Activated naive CD4-positive, alpha-beta T cell treated with Interleukin-2 at 50 U/mL for 16 hours (primary cell): Measurements from ENCODE around the gene OPCML.

ENCODE experiments used
- DNase-seq: peaks from one replicate; pipeline ENCODE4 v3.0.0-alpha.2; 2020

Gene OPCML

DNA sequence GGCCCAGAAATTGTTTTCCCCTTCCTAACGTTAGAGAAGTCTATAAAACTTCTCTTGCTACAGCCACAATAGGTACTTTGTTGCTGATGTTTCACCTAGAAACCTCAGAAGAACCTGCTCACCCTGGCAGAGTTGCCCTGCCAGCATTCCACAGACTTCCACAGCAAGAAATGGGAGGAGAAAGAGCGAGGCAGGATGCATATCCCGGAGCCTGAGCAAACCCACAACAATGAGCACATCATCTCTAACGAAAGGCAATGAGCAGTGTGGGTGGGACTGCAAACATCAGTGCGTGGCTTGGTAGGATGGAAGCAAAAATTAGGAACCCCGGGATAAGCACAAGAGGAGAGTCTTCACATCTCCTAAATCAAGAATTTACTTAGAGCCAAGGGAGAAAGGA is 892.3 kb downstream of the OPCML start:
- DNase-seq: no peak

DNA sequence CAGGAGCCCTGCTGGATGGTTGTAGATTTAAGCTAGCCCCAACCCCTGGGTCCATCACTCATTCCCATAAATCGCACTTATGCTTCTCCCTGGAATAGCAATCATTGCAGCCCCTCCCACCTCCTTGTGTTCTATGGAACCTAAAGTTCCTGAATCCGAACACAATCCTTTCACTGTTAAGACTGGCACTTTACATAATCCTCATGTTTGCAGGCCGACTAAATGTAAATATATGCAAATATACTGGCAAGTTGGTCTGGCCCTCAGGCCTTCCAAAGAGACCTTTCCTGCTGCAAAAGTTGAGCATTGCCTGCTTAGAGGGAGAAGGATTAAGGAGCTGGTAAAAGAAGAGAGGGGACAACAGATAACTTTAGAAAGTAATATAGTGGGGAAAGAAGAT is 892.9 kb downstream of the OPCML start:
- no peak for DNase-seq

DNA sequence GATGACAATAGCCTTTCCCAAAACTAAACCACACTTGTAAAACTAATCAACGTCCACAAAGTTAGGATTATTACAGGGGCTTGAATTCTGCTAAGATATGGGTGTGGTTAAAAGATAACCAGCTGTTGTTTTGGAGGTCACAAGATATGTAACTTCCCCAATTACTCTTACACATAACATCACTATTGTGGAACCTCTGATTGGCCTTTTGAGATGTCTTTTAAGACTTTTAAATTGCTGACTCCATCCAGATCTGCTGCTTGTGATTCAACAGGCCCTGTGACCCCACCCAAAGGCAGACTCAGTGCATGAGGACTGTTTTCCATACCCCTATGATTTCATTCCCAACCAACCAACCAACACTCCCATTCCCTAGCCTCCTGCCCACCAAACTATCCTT is 893.9 kb downstream of the OPCML start:
- DNase-seq: no peak

DNA sequence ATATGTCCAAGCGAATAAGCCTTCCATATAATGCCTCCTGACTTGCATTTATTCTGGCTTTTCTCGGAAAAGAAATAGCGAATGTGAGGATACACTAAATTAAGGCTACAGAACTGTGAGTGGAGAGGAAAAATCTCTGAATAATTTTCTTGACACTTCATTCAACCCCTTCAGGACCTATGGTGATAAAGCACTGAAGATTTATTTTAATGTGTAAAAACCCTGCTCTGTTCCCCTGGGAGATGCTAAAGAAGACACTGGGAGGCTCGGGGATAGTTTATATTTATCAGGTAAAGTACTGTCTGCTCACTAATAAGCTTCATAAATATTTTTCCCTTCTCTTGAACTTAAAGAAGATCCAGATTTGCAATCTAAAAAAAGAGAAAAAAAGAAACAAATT is 895.8 kb downstream of the OPCML start:
- no peak for DNase-seq

DNA sequence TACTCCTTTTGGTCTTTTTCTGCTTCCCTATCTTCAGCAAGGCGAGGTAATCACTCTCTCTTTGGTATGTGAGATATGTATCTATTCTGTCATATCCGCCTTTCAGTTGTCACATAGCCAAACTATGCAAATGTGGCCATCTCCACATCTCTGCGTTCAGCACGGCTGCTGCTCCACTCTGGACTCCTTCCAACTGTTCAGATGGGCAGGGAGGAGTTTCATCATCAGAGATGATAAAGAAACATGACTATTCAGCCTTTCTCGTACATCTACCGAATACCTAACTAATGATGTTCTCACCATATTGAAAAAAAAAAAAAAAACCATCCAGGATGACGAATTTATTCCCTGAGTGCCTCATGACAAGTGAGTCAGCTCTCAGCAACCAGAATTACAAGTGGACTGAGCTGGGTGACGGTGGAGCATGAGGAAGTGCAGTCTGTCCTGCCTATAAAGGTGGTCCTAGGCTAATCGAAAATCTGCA is 899.6 kb downstream of the OPCML start:
- DNase-seq: no peak

DNA sequence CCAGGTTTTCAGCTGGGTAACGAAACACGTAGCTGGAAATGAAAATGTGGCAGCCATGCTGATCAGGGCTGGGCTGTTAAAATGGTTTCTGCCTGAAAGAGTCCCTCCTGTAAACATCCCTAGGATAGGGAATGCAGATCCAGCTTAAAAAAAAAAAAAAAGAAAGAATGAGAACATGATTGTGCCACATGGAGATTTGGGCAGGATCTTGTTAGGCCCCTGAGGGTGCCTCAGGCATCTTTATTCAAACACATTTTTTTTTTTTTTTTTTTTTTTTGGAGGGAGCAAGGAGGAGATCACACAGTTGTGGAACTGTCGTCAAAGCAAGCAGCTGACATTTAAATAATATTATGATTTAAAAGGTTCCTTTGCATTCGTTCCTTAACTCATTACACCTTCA is 900.3 kb downstream of the OPCML start:
- DNase-seq: no peak

DNA sequence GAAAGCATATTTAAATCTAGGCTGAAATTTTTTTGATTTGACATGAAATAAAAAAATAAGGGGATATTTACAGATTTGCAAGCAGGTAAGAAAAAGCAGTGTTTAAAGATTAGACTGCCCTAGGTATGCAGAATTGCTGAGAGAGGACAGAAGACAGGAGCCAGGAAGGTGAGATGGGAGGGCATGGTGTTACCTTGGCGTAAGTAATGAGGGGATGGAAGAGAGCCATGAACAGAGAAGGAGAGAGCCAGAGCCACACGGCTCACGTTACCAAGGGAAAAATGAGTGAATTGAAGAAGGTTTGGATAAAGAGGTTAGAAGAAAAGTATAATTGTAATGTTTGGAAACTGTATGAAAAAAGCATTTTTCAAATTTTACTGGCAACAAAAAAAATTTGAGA is 904.3 kb downstream of the OPCML start:
- DNase-seq: no peak

DNA sequence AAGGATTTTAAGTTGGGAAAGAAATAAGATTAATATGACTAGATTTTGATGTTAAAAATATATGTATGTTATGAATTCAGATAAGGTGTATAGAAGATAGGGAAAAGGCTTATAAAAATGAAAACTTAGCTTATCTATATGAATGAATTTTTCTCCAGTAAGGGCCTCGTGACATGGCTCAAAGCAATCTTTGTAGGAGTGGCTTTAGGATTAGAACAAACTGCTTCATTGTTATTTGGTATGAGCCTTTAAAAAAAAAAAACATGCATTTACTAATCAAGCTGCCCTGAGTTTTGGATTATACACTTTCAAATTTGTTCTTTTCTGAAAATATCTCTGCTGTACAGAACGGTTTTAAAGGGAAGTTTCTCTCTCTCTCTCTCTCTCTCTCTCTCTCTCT is 905.9 kb downstream of the OPCML start:
- DNase-seq: no peak

DNA sequence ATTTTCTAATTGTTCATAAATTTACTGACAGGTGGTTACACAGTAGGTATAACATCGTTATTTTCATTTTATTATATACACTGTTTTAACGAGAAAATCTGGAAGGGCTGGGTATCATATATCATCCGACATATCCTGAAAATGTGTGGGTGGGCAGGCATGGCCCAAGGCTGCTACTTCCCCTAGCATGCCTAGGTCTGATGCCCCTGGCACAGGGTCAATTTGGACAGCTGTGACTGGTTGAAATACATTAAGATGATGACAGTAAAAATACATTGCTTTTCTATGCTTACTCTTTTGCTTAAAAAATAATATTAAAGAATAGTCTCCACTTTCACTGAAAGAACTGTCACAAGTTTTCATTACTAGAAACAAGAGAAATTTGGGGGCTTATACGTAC is 908.8 kb downstream of the OPCML start:
- no peak for DNase-seq

DNA sequence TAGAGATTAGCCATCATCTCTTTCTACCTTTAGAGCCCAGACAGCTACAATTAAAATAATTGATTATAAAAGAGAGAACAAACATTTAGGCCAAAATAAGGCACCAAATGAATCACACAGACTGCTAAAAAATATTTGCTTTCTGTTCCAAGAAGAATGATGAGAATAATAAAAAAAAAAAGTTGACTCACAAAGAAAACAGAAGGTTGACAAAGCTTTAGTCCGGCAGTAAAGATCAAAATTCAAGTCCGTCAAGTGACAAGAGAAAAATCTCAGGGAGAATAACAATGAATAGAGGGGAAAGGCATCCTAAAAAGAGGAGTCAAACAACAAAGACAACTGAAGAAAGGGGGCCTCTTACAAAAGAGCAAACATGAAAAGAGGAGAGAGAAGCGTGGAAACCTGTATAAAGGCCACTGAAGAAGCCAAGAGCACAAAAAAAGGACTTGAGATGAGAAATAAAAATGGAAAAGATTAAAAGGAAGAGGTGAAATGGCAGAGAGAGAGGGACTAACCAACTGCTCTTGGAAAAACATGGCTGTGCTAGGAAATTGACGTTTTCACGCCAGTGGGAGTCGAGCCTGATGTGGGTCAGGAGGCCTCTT is 910.2 kb downstream of the OPCML start:
- DNase-seq: no peak

DNA sequence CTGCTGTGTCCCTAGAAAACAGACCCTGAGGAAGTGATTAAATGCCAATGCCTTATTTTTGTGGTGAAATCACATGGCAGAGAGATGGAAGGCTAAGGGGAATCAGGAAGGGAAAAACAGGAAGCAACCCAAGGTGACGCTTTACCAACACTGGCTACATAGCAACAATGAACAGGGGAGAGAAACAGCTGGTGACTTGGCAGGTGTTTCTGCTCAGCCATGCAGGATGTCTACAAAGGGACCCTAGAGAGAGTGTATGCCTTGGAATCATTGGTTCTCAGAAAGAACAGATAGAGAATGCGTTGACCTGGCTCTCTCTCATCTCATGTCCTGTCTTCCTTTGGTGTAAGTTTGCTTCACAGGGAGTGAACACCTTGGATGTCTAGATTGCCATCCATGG is 911.9 kb downstream of the OPCML start:
- DNase-seq: no peak

DNA sequence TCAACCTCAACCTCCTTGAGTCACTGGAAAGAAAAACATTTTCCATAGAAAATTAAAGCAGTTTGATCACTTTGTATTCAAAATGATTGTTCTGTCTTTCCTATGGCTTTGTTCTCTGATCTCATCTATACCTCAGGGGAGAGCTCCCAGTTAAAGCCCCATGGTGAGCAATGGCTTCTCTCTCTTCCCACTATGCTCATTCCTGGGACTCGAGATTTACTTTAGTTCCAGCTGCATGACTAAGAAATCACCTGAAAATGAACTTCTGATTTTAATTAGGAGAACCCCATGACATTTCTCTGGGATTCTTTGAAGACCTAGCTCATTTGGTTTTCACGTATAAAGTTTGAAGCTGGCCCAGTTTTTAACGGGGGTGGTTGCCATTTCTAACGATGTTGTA is 921.5 kb downstream of the OPCML start:
- DNase-seq: no peak

DNA sequence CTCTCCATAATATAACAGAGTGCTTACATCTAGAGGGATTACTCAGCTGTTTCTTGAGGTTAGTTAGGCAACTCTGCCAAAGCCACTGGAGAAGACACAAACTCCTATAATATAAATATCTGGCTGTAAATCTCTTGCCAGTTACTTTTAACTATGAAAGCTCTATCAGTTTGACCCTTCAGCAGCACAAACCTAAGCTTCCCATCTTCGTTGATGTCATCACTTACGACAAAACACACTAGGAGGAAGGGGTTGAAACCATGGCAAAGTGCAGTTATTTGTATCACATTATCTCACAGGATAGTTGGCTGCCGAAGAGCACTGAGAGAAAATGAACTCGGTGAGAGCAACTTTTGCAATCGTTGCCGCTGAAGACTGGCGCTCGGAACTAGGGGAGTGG is 922.1 kb downstream of the OPCML start:
- no peak for DNase-seq

DNA sequence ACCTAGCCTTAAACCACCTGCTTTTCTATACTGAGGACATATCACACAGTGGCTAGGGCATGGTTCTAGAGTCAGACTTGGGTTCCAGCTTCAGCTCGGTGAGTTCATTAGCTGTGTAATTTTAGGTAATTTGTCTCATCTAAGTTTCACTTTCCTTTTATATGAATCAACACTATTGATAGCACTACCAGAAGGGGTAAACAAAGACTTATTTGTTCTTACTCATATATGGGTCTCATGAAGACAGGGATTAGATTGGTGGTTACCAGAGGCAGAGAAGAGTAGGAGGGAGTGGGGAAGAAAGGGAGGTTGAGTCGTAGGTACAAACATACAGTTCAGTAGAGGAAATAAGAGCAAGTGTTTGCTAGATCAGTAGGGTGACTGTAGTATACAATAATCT is 924.7 kb downstream of the OPCML start:
- DNase-seq: no peak

DNA sequence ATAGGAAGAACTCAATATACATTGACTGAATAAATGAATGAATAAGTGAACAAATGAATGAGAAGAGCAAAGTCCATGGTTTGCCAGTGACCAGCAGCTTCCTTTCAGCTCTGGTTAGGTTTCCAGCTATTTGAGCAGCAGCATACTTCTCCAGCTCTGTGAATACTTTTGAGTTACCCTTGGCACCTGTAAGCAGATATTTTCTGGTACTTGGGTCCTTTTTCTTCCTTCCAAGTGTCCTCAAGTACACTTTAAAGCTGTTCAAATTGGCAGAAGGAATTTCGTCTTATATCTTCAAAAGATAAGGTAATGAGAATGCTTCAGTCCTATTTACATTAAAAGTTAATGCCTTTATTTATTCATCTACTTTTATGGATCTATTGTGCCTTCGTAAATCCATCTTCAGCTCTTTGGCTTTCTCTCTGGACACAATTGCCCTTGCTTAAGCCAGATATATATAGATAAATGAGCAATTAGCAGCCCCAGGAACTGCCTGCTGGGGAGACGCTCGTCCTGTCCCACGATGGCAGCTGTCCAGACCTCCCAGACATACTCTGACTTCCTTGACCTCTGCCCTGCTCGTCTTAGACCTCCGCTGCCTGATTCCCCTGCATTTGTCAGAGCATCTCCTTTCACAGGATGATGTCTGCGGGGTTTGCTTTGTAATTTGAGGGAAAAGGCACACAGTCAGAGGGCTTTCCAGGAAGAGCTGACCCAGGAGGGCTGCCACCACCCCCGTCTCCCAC is 926.3 kb downstream of the OPCML start:
- no peak for DNase-seq

DNA sequence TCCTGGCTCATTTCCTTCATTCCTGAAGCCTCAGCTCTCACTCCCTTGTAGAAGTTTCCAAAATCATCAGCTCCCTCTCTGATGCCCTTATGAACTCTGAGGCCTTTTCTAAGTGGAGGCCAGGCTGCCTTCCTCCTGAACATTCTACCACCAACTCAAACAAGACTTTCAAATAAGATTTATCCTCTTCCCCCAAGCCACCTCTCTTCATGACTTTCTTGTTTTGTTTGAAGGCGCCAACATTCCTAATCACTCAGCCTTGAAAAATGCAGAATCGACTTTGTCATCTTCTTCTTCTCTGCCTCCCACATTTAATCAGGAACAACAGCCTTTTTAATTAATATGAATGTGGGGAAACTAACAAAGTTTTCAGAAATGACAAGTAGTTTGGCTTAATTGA is 927.9 kb downstream of the OPCML start:
- no peak for DNase-seq

DNA sequence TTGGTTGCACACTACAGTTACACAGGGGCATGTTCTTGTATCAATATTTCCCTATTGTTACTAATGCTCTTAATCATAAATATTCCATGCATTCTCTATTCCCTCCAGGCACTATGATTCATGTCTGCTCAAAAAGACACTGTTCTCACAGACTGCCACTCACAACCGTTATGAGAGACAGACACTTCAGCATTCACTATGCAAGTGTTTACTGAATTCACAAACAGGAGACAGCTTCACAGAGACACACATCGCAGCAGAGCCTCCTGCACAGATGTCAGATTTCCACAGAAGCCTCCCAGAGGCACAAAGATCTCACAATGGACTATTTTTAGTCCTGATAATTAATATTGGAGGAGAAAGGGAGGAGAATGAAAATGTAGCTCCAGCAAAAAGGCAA is 930.4 kb downstream of the OPCML start:
- no peak for DNase-seq

DNA sequence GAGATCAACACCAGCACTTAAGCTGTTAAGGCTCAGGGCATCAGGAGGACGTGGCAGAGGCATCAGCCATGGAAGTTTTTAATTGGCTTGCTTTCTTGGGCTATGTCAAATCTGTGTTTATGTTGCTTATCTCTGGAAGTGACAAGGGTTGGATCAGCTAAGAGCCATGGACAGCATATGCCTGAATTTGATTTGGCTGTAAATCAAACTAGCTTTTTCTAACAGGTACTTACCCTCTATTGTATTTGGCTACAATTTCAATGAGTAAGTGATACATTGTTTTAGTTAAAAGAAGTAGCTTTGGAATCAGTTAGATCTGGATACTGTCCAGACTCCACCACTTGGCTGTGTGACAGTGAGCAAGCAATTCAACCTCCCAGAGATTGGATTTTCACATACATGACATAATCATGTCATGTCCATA is 936.6 kb downstream of the OPCML start:
- no peak for DNase-seq

DNA sequence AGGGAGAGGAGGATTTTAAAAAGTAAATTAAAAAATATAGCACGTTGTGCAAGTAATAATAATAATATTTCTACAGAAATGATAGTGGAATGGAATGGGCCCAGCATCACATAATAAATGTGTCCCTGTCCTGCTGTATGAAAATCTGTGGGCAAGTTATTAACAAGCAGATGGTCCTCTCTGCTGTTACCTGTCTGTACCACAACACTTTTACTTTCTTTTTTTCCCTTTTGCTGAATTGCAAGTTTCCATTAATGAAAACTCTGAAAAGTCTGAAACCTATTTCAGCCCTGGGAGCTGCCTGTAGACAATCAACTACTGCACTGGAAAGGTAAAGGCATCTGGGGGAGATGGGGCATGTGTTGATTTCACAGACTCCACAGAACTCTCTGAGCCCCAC is 937.1 kb downstream of the OPCML start:
- no peak for DNase-seq

DNA sequence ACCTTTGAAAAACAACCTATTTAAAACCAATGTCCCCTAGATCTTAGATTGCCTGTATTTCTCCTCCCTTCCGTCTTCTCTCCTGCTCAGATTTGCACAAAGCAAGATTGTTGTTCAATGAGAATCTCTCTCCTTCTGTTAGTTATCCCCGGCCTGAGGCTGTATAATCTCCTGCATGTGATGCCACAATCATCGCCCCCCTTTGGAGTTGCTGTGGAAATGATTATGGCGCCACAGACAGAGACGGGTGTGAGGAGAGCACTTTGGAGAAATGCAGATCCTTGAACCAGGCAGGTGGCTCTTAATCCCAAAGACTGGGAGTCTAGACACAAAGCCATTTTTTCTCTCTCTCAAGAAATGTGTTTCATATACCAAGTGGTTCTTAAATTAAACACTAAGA is 941.3 kb downstream of the OPCML start:
- no peak for DNase-seq

DNA sequence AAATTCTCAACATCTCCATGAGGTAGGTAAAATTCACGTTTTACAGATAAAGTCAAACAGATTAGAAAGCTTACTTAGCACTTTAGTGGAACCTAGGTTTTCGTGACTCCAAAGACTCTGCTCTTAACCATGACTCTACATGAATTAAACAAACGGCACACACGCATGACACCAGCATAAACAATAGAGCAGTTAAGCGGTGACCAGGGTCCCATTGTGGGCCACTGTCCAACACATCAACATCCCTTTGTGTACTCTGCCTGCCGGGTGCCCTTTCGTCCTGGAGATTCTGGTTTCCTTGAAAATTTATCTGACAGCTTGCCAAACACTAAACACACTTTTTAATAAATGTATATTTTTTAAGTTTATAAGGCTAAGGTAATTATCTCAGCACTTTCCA is 941.7 kb downstream of the OPCML start:
- DNase-seq: no peak

DNA sequence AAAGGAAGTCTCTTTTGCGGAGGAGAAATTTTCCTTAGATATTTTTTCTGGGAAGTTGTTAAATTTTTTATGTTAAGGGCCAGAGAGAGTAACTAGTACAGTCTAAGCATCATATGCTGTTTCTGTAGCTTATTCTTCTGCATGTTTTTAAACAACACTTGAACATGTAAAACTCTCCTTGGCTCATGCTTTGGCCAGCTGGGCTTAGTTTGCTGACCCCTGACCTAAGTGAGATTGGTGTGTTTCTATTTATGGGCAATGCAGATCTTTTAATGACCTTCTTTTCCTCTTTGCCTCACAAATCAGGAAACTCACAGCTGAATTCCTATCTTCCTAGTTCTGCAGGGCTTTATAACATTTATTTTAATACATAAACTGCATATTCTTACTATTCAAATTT is 942.5 kb downstream of the OPCML start:
- DNase-seq: no peak

DNA sequence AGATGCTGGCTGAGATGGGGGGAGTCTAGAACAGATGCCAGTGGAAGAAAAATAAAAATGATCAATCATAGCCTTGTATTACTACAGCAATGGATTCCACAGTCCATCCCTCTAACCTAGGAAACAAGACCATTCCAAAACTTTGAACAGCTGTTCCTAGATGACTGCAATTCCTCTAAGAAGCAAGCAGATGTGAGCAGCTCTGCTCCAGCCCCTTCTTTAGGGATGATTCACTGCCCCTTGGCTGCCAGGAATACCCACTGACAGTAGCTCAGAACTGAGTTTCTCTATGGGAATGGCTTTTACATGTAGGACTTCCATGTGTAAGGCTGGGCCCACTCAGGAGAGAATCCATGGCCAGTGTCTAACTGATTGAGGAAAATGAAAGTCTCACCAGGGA is 943.9 kb downstream of the OPCML start:
- DNase-seq: no peak

DNA sequence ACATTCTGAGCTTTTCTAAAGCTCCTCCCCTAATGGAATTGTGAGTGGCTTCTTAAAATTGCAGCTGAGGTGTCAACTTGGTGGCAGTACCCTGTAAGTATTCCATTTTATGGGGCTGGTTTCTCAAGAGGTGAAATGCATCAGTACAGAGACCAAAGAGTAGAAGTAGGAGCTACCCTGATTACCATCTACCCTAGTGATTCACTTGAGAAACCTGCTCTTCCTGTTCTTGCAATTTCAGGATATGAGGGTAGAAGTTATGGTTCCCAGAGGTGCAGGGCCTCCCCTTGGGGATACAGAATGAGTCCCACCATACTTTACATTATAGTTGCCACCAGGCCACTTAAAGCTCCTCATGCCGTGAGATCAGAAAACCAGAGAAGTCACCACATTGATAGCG is 944.6 kb downstream of the OPCML start:
- DNase-seq: no peak

DNA sequence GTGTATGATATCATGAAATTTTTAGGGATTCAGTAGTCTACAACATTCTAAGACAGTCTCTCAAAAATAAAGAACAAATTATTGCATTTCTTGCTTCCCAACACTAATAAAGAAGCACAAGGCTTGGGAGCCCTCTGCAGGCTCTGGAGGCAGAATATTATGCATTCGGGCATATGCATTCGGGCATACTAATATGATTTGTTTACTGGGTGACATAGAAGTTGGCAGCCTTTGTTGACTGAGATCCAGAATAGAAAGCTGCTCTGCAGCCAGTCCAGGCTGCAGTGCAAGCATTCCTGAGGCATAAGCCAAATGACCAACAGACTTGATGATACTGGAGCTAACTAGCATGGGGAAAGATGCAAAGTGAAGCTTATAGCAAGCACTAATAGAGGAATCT is 945.5 kb downstream of the OPCML start:
- DNase-seq: no peak
